B cell (primary cell): ENCODE data around the gene CTTNBP2NL. TPM values are rescaled to one million over a fixed set of nuclear protein-coding genes. Genes with fewer than 3 reads are reported as not detected.
"Not testable (repeated sequence)": the region's sequence is repeated elsewhere in the genome, so short reads cannot be mapped to it uniquely, and the experiment has no call there.

ENCODE experiments used
- ATAC-seq: fragments of 200-7000 bp; cut with Tn5 transposase; one replicate; pipeline ENCODE4 v1.10.0; 2021; ENCODE audit warnings: low read depth, mild to moderate bottlenecking, moderate number of reproducible peaks, moderate library complexity
- CTCF ChIA-PET: fragments of 350-600 bp; sonication (Branson Sonifier 250); formaldehyde crosslinking; loops from one replicate; lab custom pipeline; 2021; ENCODE audit warnings: antibody characterized with exemption, inconsistent platforms; lab: Charles Lee
- POLR2A ChIA-PET: fragments of 350-600 bp; sonication (Branson Sonifier 250); formaldehyde crosslinking; loops from one replicate; lab custom pipeline; 2021; ENCODE audit warnings: antibody characterized with exemption; lab: Charles Lee
- DNase-seq: peaks from one replicate; pipeline ENCODE4 v3.0.0; 2013
- H2AFZ ChIP-seq: 2 replicates; pipeline ENCODE4 v1.6.1; 2012; ENCODE audit warnings: mild to moderate bottlenecking, low read depth, low read length; ENCODE audit not compliant: insufficient read depth, poor library complexity, severe bottlenecking
- H3K27ac ChIP-seq, 2 donors: 1 replicate in 1 of 2; 2 replicates in 1 of 2; pipeline ENCODE4 v1.5.1; 2012 to 2013; ENCODE audit warnings: low read length in 2 of 2, mild to moderate bottlenecking in 2 of 2, moderate library complexity in 1 of 2
- H3K27me3 ChIP-seq, 4 experiments: fragments of 200-600 bp in 1 of 4; sonication (generic) in 1 of 4; replicated peaks in 1 of 4; 1 replicate in 2 of 4; 2 replicates in 2 of 4; pipeline versions ENCODE4 v1.6.1 to v1.7.0; 2013 to 2016; ENCODE audit warnings: low read length in 3 of 4, mild to moderate bottlenecking in 2 of 4, mixed read lengths in 1 of 4, moderate library complexity in 1 of 4; ENCODE audit not compliant: insufficient read depth in 4 of 4, control insufficient read depth in 3 of 4; ENCODE audit errors: control extremely low read depth in 1 of 4
- H3K36me3 ChIP-seq, 2 experiments: replicated peaks in 1 of 2; 1 replicate in 1 of 2; 2 replicates in 1 of 2; pipeline versions ENCODE4 v1.6.1 to v1.7.1; 2013; ENCODE audit warnings: low read length in 1 of 2; ENCODE audit not compliant: insufficient read depth in 2 of 2, control insufficient read depth in 1 of 2; ENCODE audit errors: control extremely low read depth in 1 of 2, extremely low read depth in 1 of 2
- H3K4me1 ChIP-seq, 2 donors: fragments of 200-600 bp in 1 of 2; sonication (generic) in 1 of 2; 1 replicate in 1 of 2; 2 replicates in 1 of 2; pipeline versions ENCODE4 v1.5.1 to v1.6.1; 2013 to 2017; ENCODE audit warnings: low read length in 2 of 2; ENCODE audit not compliant: control insufficient read depth in 2 of 2, insufficient read depth in 2 of 2
- H3K4me2 ChIP-seq: replicated peaks from 2 replicates; pipeline ENCODE3; 2012; ENCODE audit warnings: mild to moderate bottlenecking, low read depth, low read length; ENCODE audit not compliant: poor library complexity, severe bottlenecking
- H3K4me3 ChIP-seq, 5 experiments: fragments of 200-600 bp in 1 of 5; sonication (generic) in 1 of 5; 1 replicate in 3 of 5; 2 replicates in 2 of 5; pipeline versions ENCODE4 v1.5.1 to v1.7.0; 2011 to 2016; ENCODE audit warnings: low read length in 4 of 5, mild to moderate bottlenecking in 4 of 5, low read depth in 2 of 5, control low read depth in 1 of 5, moderate library complexity in 1 of 5; ENCODE audit not compliant: insufficient read depth in 1 of 5; ENCODE audit errors: control extremely low read depth in 1 of 5, extremely low read depth in 1 of 5
- H3K79me2 ChIP-seq: fragments of 200-600 bp; sonication (generic); one replicate; pipeline ENCODE4 v1.6.0; 2016; ENCODE audit warnings: low read length; ENCODE audit not compliant: control insufficient read depth, insufficient read depth
- H3K9ac ChIP-seq: fragments of 200-600 bp; sonication (generic); 2 replicates; pipeline ENCODE4 v1.6.1; 2017; ENCODE audit warnings: mild to moderate bottlenecking, low read length, moderate library complexity
- H3K9me3 ChIP-seq, 3 donors: one replicate each; pipeline versions ENCODE4 v1.6.1 to v1.7.1; 2013; ENCODE audit warnings: low read length in 2 of 3; ENCODE audit not compliant: control insufficient read depth in 2 of 3, insufficient read depth in 1 of 3; ENCODE audit errors: control extremely low read depth in 1 of 3
- H4K20me1 ChIP-seq: 2 replicates; pipeline ENCODE4 v1.6.0; 2012; ENCODE audit warnings: mild to moderate bottlenecking, low read length; ENCODE audit not compliant: insufficient read depth, control insufficient read depth, poor library complexity, severe bottlenecking
- H3K27ac Mint-ChIP-seq: one replicate; pipeline ENCODE4 v1.8.0; 2021; ENCODE audit warnings: mixed read lengths
- H3K27me3 Mint-ChIP-seq: one replicate; pipeline ENCODE4 v1.8.0; 2021; ENCODE audit warnings: mixed read lengths
- H3K4me1 Mint-ChIP-seq: one replicate; pipeline ENCODE4 v1.8.0; 2021; ENCODE audit warnings: mixed read lengths
- H3K4me3 Mint-ChIP-seq: one replicate; pipeline ENCODE4 v1.8.0; 2021; ENCODE audit warnings: mixed read lengths
- H3K9me3 Mint-ChIP-seq: one replicate; pipeline ENCODE4 v1.8.0; 2022; ENCODE audit warnings: mixed read lengths; ENCODE audit not compliant: insufficient read depth
- CTCF ChIP-seq: fragments of 200-600 bp; IDR thresholded peaks from one replicate; pipeline ENCODE4 v1.8.0; 2022; ENCODE audit warnings: antibody characterized with exemption, mild to moderate bottlenecking
- EZH2 ChIP-seq: IDR thresholded peaks from 2 replicates; pipeline ENCODE4 v1.6.1; 2012; ENCODE audit warnings: borderline replicate concordance, low read depth, mild to moderate bottlenecking, moderate library complexity, low read length; ENCODE audit not compliant: insufficient read depth, poor library complexity, severe bottlenecking
- WGBS: methylation state at CpG from one replicate; pipeline ENCODE4 v1.1.5; 2013; ENCODE audit warnings: missing lambda C conversion rate; ENCODE audit not compliant: insufficient coverage; 5-methylcytosine and 5-hydroxymethylcytosine counted together
- intact Hi-C: fragments of 100-400 bp; cut with micrococcal nuclease; formaldehyde crosslinking; loops from one replicate; pipeline ENCODE4 v1.10.0; 2022
- polyA plus RNA-seq: library from polyadenylated mRNA; depleted of rRNA; stranded (reverse); fragments of >200 nt; gene quantifications from 2 replicates; pipeline ENCODE4 v1.2.3, GENCODE V29; 2012
- total RNA-seq, 2 donors: library from RNA; stranded (reverse); fragments of 120-200 nt in 1 of 2; gene quantifications; 1 replicate in 1 of 2; 2 replicates in 1 of 2; pipeline versions ENCODE4 v1.2.3 to v1.2.4, GENCODE V29; 2013 to 2022

CTTNBP2NL gene
- total and polyA plus RNA-seq, 2 donors (not counting 1 experiment from before 2014, with no cell fraction given): 0.46 to 28.9 TPM

GRCh38 chr1:112487686-112488085 is 91.7 kb downstream of the CTTNBP2NL start:
- POLR2A ChIA-PET, H3K9me3 ChIP-seq, H3K9me3 Mint-ChIP-seq, H3K27ac ChIP-seq, ATAC-seq, H3K4me3 ChIP-seq, DNase-seq, H3K4me1 Mint-ChIP-seq, H4K20me1 ChIP-seq, H3K4me1 ChIP-seq, H2AFZ ChIP-seq, H3K36me3 ChIP-seq, H3K4me3 Mint-ChIP-seq, H3K4me2 ChIP-seq, H3K79me2 ChIP-seq, H3K27me3 ChIP-seq, intact Hi-C loops, H3K27ac Mint-ChIP-seq, H3K9ac ChIP-seq: not testable (repeated sequence)
- 100% methylated on average over 1 of the region's 6 CpGs for WGBS
- peaks cover 22% of the 10 kb centered on the region for H3K27me3 Mint-ChIP-seq
- CTCF ChIA-PET: interaction anchor here (0.7 kb wide), 1 partner anchor 234 kb away, joined by 3 read pairs; no protein-coding TSS in a partner anchor

GRCh38 chr1:112488141-112488540 is 92.1 kb downstream of the CTTNBP2NL start:
- Histone ChIP-seq H3K4me3 (no peak overlapping the region), H2AFZ (no peak overlapping the region), H3K36me3 (no peaks in the 10 kb centered on the region), H3K27ac (no peak overlapping the region), H3K4me1 (no peaks in the 10 kb centered on the region), H3K9ac (no peak overlapping the region), H3K9me3 (no peaks in the 10 kb centered on the region), H3K27me3 (peaks cover 0 to 3% (median 0%) of the 10 kb centered on the region in 4 experiments), H3K79me2 (no peaks in the 10 kb centered on the region), H4K20me1 (no peaks in the 10 kb centered on the region), H3K4me2 (no peak overlapping the region)
- intact Hi-C loops: no loop called here
- ChIA-PET CTCF (no interaction called here), POLR2A (no interaction called here)
- no CpG with 5 or more reads among the region's 5 CpGs for whole genome bisulfite sequencing
- H3K9me3 Mint-ChIP-seq: no peaks in the 10 kb centered on the region
- no peak overlapping the region for H3K27ac Mint-ChIP-seq
- H3K27me3 Mint-ChIP-seq: peaks cover 26% of the 10 kb centered on the region
- no peaks in the 10 kb centered on the region for H3K4me1 Mint-ChIP-seq
- ATAC-seq: no peak
- H3K4me3 Mint-ChIP-seq: no peak overlapping the region
- no peak for DNase-seq
- TF ChIP-seq EZH2 (no peak), CTCF (no peak)
